PC-3 (cell line): ENCODE measurements around the gene ZBTB49. TPM values are rescaled to one million over a fixed set of nuclear protein-coding genes. Genes with fewer than 3 reads are reported as not detected.

Experiments
- ATAC-seq: fragments of 200-7000 bp; cut with Tn5 transposase; 2 replicates; pipeline ENCODE4 v1.9.1; 2020; ENCODE audit warnings: mild to moderate bottlenecking, moderate library complexity
- BruUV-seq: library from RNA; stranded (reverse); fragments of 400-500 nt; replicated peaks from 2 replicates; lab custom pipeline; 2021; lab: Mats Ljungman, UMichigan
- CTCF ChIA-PET: fragments of 300-600 bp; sonication (Branson Sonifier 250); formaldehyde crosslinking; loops from one replicate; lab custom pipeline; 2022; ENCODE audit warnings: antibody characterized with exemption; lab: Charles Lee
- POLR2A ChIA-PET: fragments of 300-600 bp; sonication (Branson Sonifier 250); formaldehyde crosslinking; loops from one replicate; lab custom pipeline; 2022; ENCODE audit warnings: antibody characterized with exemption; ENCODE audit not compliant: unreplicated experiment; lab: Charles Lee
- DNase-seq: peaks from one replicate; pipeline ENCODE4 v3.0.0-alpha.2; 2015
- H2AFZ ChIP-seq: fragments of 300-600 bp; sonication (generic); 2 replicates; pipeline ENCODE4 v1.6.0; 2016; ENCODE audit warnings: antibody characterized with exemption, low read length
- H3F3A ChIP-seq: fragments of 300-600 bp; sonication (generic); one replicate; pipeline ENCODE4 v1.6.0; 2017; ENCODE audit warnings: antibody characterized with exemption, low read length, control low read depth, mild to moderate bottlenecking; ENCODE audit not compliant: unreplicated experiment
- H3K27ac ChIP-seq: fragments of 300-600 bp; sonication (generic); 2 replicates; pipeline ENCODE4 v1.5.1; 2016; ENCODE audit warnings: mild to moderate bottlenecking, low read length
- H3K27me3 ChIP-seq: fragments of 300-600 bp; sonication (generic); 2 replicates; pipeline ENCODE4 v1.6.1; 2016; ENCODE audit warnings: low read length, mixed read lengths
- H3K36me3 ChIP-seq: fragments of 300-600 bp; sonication (generic); 2 replicates; pipeline ENCODE4 v1.6.1; 2016; ENCODE audit warnings: low read depth, mixed run types, low read length, mixed read lengths
- H3K4me1 ChIP-seq: fragments of 300-600 bp; sonication (generic); 2 replicates; pipeline ENCODE4 v1.5.1; 2016; ENCODE audit warnings: low read length; ENCODE audit not compliant: insufficient read depth
- H3K4me2 ChIP-seq: fragments of 300-600 bp; sonication (generic); 2 replicates; pipeline ENCODE4 v1.6.0; 2016; ENCODE audit warnings: low read length
- H3K4me3 ChIP-seq: fragments of 300-600 bp; sonication (generic); 2 replicates; pipeline ENCODE4 v1.5.1; 2016; ENCODE audit warnings: mild to moderate bottlenecking, low read length, mixed read lengths
- H3K79me2 ChIP-seq: fragments of 300-600 bp; sonication (generic); 2 replicates; pipeline ENCODE4 v1.6.1; 2017; ENCODE audit warnings: low read length, mixed read lengths
- H3K9ac ChIP-seq: fragments of 300-600 bp; sonication (generic); 2 replicates; pipeline ENCODE4 v1.6.0; 2016; ENCODE audit warnings: mild to moderate bottlenecking, low read length
- H3K9me2 ChIP-seq: fragments of 300-600 bp; sonication (generic); replicated peaks from 2 replicates; pipeline ENCODE4 v1.6.1; 2016; ENCODE audit warnings: mixed run types, low read length, mixed read lengths
- H3K9me3 ChIP-seq: fragments of 300-600 bp; sonication (generic); 2 replicates; pipeline ENCODE4 v1.6.1; 2016; ENCODE audit warnings: low read length, mixed read lengths
- H4K20me1 ChIP-seq: fragments of 300-600 bp; sonication (generic); 2 replicates; pipeline ENCODE4 v1.6.1; 2016; ENCODE audit warnings: low read length, mixed read lengths
- EZH2 ChIP-seq: fragments of 300-600 bp; sonication (generic); IDR thresholded peaks from one replicate; pipeline ENCODE4 v1.6.1; 2017; ENCODE audit warnings: antibody characterized with exemption, mild to moderate bottlenecking, low read length; ENCODE audit not compliant: unreplicated experiment
- EZH2phosphoT487 ChIP-seq: fragments of 300-600 bp; sonication (generic); IDR thresholded peaks from 2 replicates; pipeline ENCODE4 v1.6.1; 2018; ENCODE audit warnings: mild to moderate bottlenecking, antibody characterized with exemption, low read length, borderline replicate concordance
- intact Hi-C: fragments of 100-400 bp; cut with micrococcal nuclease; formaldehyde crosslinking; loops from 2 replicates; pipeline ENCODE4 v1.9.0; 2023
- total RNA-seq: library from RNA; depleted of rRNA; stranded (reverse); fragments of >200 nt; gene quantifications from 2 replicates; pipeline ENCODE4 v1.2.3, GENCODE V29; 2014
- TF ChIP-seq, protein P1 (sequence below): fragments of 300-600 bp; sonication (generic); conservative IDR thresholded peaks from 2 replicates; pipeline ENCODE4 v1.5.1; 2017; ENCODE audit warnings: antibody characterized with exemption, low read depth, mild to moderate bottlenecking, low read length

Gene ZBTB49
- total RNA-seq, 1 experiment from 2014 or later: 1.1 TPM

DNA sequence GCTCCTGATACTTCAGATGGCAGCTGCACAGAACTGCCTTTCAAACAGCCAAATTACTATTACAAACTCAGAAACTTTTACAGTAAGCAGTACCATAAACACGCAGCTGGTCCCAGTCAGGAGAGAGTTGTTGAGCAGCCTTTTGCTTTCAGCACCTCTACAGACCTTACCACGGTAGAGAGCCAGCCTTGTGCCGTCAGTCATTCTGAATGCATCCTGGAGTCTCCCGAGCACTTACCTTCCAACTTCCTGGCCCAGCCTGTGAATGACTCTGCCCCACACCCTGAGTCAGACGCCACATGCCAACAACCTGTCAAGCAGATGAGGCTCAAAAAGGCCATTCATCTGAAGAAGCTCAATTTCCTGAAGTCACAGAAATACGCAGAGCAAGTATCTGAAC, 12.4 kb downstream of the ZBTB49 start:
- Histone ChIP-seq H3K9me2 (no peaks in the 10 kb centered on the region), H3K4me3 (no peak overlapping the region), H3K27me3 (no peaks in the 10 kb centered on the region), H3K79me2 (no peaks in the 10 kb centered on the region), H3K27ac (no peak overlapping the region), H3K36me3 (no peaks in the 10 kb centered on the region; the same call in 1 of the 2 replicates), H3K4me1 (no peaks in the 10 kb centered on the region), H3K9ac (no peak overlapping the region), H3F3A (no peaks in the 10 kb centered on the region), H2AFZ (no peak overlapping the region), H4K20me1 (no peaks in the 10 kb centered on the region), H3K4me2 (no peak overlapping the region), H3K9me3 (no peaks in the 10 kb centered on the region)
- DNase-seq (no peak), ATAC-seq (peak; percentile 59; the same call in 1 of the 2 replicates)
- TF ChIP-seq EZH2phosphoT487: no peak
- TF ChIP-seq, protein P1, sequence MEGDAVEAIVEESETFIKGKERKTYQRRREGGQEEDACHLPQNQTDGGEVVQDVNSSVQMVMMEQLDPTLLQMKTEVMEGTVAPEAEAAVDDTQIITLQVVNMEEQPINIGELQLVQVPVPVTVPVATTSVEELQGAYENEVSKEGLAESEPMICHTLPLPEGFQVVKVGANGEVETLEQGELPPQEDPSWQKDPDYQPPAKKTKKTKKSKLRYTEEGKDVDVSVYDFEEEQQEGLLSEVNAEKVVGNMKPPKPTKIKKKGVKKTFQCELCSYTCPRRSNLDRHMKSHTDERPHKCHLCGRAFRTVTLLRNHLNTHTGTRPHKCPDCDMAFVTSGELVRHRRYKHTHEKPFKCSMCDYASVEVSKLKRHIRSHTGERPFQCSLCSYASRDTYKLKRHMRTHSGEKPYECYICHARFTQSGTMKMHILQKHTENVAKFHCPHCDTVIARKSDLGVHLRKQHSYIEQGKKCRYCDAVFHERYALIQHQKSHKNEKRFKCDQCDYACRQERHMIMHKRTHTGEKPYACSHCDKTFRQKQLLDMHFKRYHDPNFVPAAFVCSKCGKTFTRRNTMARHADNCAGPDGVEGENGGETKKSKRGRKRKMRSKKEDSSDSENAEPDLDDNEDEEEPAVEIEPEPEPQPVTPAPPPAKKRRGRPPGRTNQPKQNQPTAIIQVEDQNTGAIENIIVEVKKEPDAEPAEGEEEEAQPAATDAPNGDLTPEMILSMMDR: no peak
- TF ChIP-seq EZH2: no peak
- intact Hi-C loops: no loop called here
- POLR2A ChIA-PET: no interaction called here
- CTCF ChIA-PET: no interaction called here
- TSS peak; percentile 20 for BruUV-seq

DNA sequence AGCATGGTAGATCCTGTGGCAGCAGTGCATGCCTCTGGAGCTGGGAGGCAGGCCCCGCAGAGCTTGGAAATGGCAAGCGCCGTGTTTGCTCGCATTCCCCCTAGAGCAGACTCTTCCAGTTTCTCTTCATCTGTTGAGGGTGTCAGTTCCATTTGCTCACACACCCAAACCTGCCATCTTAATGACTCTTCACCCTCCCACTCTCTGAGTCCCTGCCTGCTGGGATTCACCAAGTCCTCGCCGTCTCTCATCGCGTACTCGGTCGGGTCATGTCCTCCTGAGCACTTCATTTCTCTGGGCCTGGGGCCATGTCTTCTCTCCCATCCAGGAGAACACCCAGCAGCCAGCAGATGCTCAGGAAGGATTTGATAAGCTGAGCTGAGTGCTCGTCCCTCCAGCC, 16.9 kb downstream of the ZBTB49 start:
- no peak overlapping the region for H3K27ac ChIP-seq
- H3K9me2 ChIP-seq: no peaks in the 10 kb centered on the region
- no peaks in the 10 kb centered on the region for H3K79me2 ChIP-seq
- no peak overlapping the region for H2AFZ ChIP-seq
- no peak overlapping the region for H3K4me3 ChIP-seq
- ATAC-seq (no peak), DNase-seq (no peak)
- ChIA-PET POLR2A (no interaction called here), CTCF (no interaction called here)
- intact Hi-C loops: no loop called here
- H3K9me3 ChIP-seq: no peaks in the 10 kb centered on the region
- H3K27me3 ChIP-seq: no peaks in the 10 kb centered on the region
- no peaks in the 10 kb centered on the region for H4K20me1 ChIP-seq
- no peak overlapping the region for H3K4me2 ChIP-seq
- no peak overlapping the region for H3K9ac ChIP-seq
- no TSS peak for BruUV-seq
- no peaks in the 10 kb centered on the region; the same call in 1 of the 2 replicates for H3K36me3 ChIP-seq
- TF ChIP-seq EZH2phosphoT487 (no peak), EZH2 (no peak)
- TF ChIP-seq, protein P1: no peak
- H3F3A ChIP-seq: no peaks in the 10 kb centered on the region
- no peaks in the 10 kb centered on the region for H3K4me1 ChIP-seq

DNA sequence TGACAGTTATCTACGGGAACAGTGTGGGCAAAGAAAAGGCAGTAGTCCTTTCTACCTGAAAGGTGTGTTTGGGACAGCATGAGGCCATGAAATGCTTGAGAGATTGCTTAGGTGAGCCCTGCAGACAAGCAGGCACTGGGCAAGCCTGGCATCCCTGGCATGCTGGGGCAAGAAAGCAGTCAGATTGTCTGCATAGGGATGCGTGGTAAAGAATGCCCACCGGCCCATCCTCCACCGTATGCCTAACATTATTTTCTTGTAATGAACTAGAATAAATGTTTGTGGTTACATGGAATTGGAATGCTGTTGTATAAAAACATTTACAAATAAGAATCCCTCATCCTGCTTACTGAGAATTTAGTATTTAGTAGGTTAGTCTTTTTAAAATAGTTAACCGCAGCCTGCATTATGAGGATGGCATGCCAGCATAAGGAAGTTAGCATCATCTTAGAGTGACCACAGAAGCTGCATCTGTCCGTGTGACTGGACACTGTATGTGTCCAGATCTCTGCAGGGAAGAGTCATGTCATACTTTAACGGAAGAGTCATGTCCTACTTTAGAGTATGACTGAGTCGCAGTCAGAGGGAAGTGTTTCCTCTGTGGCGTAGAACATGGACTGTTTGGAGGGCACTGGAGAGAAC, 18.9 kb downstream of the ZBTB49 start:
- intact Hi-C loops: no loop called here
- no TSS peak for BruUV-seq
- Histone ChIP-seq H4K20me1 (no peaks in the 10 kb centered on the region), H3K9ac (no peak overlapping the region), H3K4me1 (no peaks in the 10 kb centered on the region), H3K9me3 (no peaks in the 10 kb centered on the region), H3F3A (no peaks in the 10 kb centered on the region), H3K27me3 (no peaks in the 10 kb centered on the region), H3K36me3 (no peaks in the 10 kb centered on the region; the same call in 1 of the 2 replicates), H3K4me2 (no peak overlapping the region), H2AFZ (no peak overlapping the region), H3K4me3 (no peak overlapping the region), H3K79me2 (no peaks in the 10 kb centered on the region), H3K9me2 (no peaks in the 10 kb centered on the region), H3K27ac (no peak overlapping the region)
- ChIA-PET POLR2A (no interaction called here), CTCF (no interaction called here)
- ATAC-seq (no peak), DNase-seq (no peak)
- TF ChIP-seq EZH2phosphoT487 (no peak), EZH2 (no peak)
- TF ChIP-seq, protein P1: no peak
